A549 (cell line): ENCODE results near the gene VASH2.

Experiments used
- CEBPB ChIP-seq, 2 experiments: fragments of >200 bp in 1 of 2; sonication (Bioruptor Twin) in 1 of 2; formaldehyde crosslinking in 1 of 2; IDR thresholded peaks; 2 replicates each; pipeline ENCODE4 v1.6.1; 2012 to 2016
- CHD2 ChIP-seq: fragments of 150-350 bp; IDR thresholded peaks from 2 replicates; pipeline ENCODE4 v1.6.1; 2014; ENCODE audit warnings: low read length; ENCODE audit not compliant: partially characterized antibody
- EP300 ChIP-seq, 2 experiments: fragments of >200 bp; sonication (Bioruptor Twin); formaldehyde crosslinking; IDR thresholded peaks; 2 replicates in 1 of 2; 3 replicates in 1 of 2; pipeline ENCODE4 v1.6.1; 2016 to 2017
- ESRRA ChIP-seq: fragments of 150-350 bp; IDR thresholded peaks from 2 replicates; pipeline ENCODE4 v1.6.1; 2014; ENCODE audit warnings: mild to moderate bottlenecking, low read length, borderline replicate concordance
- KDM5A ChIP-seq: fragments of 200-600 bp; sonication (generic); IDR thresholded peaks from 2 replicates; pipeline ENCODE4 v1.6.1; 2016; ENCODE audit warnings: antibody characterized with exemption, mild to moderate bottlenecking
- MAFK ChIP-seq: fragments of 450-650 bp; IDR thresholded peaks from 2 replicates; pipeline ENCODE4 v1.6.1; 2014; ENCODE audit not compliant: partially characterized antibody
- POLR2A ChIP-seq: IDR thresholded peaks from 2 replicates; pipeline ENCODE4 v1.6.1; 2012; ENCODE audit warnings: mild to moderate bottlenecking, low read length
- RAD21 ChIP-seq, 2 experiments: fragments of >200 bp in 1 of 2; sonication (Bioruptor Twin) in 1 of 2; formaldehyde crosslinking in 1 of 2; IDR thresholded peaks in 1 of 2; conservative IDR thresholded peaks in 1 of 2; 2 replicates in 1 of 2; 3 replicates in 1 of 2; pipeline ENCODE4 v1.6.1; 2012 to 2018; ENCODE audit warnings: inconsistent platforms in 1 of 2
- SREBF2 ChIP-seq: fragments of 450-650 bp; IDR thresholded peaks from 2 replicates; pipeline ENCODE4 v1.6.1; 2014; ENCODE audit warnings: mild to moderate bottlenecking, moderate library complexity
- ZNF302 ChIP-seq: fragments of 250-450 bp; sonication (Bioruptor Pico); IDR thresholded peaks from 2 replicates; pipeline ENCODE4 v1.9.0; 2021; ENCODE audit warnings: inconsistent platforms, mild to moderate bottlenecking, moderate library complexity
- ZSCAN20 ChIP-seq: fragments of 250-450 bp; sonication (Bioruptor Pico); IDR thresholded peaks from 2 replicates; pipeline ENCODE4 v1.8.0; 2022; ENCODE audit warnings: mild to moderate bottlenecking, moderate library complexity
- TF ChIP-seq, protein P1 (sequence below): fragments of >200 bp; sonication (Bioruptor Twin); formaldehyde crosslinking; IDR thresholded peaks from 3 replicates; pipeline ENCODE4 v1.5.1; 2016
- TF ChIP-seq, protein P2 (sequence below): fragments of 200-600 bp; sonication (generic); IDR thresholded peaks from 2 replicates; pipeline ENCODE4 v1.6.1; 2016; ENCODE audit warnings: antibody characterized with exemption, mild to moderate bottlenecking, moderate library complexity
- TF ChIP-seq, protein P3 (sequence below): fragments of 250-450 bp; sonication (Bioruptor Pico); IDR thresholded peaks from 2 replicates; pipeline ENCODE4 v1.5.0; 2021; ENCODE audit warnings: mild to moderate bottlenecking, moderate library complexity, borderline replicate concordance

DNA sequence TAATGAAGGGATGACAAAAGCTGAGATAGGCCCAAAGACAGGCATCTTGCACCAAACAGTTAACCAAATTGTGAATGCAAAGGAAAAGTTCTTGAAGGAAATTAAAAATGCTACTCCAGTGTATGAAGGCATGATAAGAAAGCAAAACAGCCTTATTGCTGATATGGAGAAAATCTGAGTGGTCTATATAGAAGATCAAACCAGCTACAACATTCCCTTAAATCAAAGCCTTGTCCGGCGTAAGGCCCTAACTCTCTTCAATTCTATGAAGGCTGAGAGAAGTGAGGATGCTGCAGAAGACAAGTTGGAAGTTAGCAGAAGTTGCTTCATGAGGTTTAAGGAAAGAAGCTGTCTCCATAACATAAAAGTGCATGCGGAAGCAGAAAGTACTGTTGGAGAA is 69.7 kb downstream of the VASH2 start:
- no peak for TF ChIP-seq KDM5A
- TF ChIP-seq, protein P1, sequence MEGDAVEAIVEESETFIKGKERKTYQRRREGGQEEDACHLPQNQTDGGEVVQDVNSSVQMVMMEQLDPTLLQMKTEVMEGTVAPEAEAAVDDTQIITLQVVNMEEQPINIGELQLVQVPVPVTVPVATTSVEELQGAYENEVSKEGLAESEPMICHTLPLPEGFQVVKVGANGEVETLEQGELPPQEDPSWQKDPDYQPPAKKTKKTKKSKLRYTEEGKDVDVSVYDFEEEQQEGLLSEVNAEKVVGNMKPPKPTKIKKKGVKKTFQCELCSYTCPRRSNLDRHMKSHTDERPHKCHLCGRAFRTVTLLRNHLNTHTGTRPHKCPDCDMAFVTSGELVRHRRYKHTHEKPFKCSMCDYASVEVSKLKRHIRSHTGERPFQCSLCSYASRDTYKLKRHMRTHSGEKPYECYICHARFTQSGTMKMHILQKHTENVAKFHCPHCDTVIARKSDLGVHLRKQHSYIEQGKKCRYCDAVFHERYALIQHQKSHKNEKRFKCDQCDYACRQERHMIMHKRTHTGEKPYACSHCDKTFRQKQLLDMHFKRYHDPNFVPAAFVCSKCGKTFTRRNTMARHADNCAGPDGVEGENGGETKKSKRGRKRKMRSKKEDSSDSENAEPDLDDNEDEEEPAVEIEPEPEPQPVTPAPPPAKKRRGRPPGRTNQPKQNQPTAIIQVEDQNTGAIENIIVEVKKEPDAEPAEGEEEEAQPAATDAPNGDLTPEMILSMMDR = no peak
- no peak for TF ChIP-seq ESRRA
- no peak for TF ChIP-seq CHD2
- no peak for TF ChIP-seq POLR2A
- no peak for TF ChIP-seq CEBPB (IDR thresholded peaks at IDR 0.05)
- TF ChIP-seq EP300 (IDR thresholded peaks at IDR 0.05) = no peak
- no peak for TF ChIP-seq ZNF302
- TF ChIP-seq ZSCAN20 (CRISPR knock-in tag) = no peak
- TF ChIP-seq, protein P2, sequence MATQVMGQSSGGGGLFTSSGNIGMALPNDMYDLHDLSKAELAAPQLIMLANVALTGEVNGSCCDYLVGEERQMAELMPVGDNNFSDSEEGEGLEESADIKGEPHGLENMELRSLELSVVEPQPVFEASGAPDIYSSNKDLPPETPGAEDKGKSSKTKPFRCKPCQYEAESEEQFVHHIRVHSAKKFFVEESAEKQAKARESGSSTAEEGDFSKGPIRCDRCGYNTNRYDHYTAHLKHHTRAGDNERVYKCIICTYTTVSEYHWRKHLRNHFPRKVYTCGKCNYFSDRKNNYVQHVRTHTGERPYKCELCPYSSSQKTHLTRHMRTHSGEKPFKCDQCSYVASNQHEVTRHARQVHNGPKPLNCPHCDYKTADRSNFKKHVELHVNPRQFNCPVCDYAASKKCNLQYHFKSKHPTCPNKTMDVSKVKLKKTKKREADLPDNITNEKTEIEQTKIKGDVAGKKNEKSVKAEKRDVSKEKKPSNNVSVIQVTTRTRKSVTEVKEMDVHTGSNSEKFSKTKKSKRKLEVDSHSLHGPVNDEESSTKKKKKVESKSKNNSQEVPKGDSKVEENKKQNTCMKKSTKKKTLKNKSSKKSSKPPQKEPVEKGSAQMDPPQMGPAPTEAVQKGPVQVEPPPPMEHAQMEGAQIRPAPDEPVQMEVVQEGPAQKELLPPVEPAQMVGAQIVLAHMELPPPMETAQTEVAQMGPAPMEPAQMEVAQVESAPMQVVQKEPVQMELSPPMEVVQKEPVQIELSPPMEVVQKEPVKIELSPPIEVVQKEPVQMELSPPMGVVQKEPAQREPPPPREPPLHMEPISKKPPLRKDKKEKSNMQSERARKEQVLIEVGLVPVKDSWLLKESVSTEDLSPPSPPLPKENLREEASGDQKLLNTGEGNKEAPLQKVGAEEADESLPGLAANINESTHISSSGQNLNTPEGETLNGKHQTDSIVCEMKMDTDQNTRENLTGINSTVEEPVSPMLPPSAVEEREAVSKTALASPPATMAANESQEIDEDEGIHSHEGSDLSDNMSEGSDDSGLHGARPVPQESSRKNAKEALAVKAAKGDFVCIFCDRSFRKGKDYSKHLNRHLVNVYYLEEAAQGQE = no peak
- no peak for TF ChIP-seq RAD21 (conservative IDR thresholded peaks at IDR 0.05 in 1 of 2, IDR thresholded peaks at IDR 0.05 in 1 of 2)
- TF ChIP-seq MAFK = no peak
- TF ChIP-seq SREBF2 = no peak
- TF ChIP-seq, protein P3, sequence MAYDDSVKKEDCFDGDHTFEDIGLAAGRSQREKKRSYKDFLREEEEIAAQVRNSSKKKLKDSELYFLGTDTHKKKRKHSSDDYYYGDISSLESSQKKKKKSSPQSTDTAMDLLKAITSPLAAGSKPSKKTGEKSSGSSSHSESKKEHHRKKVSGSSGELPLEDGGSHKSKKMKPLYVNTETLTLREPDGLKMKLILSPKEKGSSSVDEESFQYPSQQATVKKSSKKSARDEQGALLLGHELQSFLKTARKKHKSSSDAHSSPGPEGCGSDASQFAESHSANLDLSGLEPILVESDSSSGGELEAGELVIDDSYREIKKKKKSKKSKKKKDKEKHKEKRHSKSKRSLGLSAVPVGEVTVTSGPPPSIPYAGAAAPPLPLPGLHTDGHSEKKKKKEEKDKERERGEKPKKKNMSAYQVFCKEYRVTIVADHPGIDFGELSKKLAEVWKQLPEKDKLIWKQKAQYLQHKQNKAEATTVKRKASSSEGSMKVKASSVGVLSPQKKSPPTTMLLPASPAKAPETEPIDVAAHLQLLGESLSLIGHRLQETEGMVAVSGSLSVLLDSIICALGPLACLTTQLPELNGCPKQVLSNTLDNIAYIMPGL (CRISPR knock-in tag) = no peak
